GM12878 (cell line): ENCODE measurements around the gene TROAP. TPM values are rescaled to one million over a fixed set of nuclear protein-coding genes. Genes with fewer than 3 reads are reported as not detected.

Experiments
- ATAC-seq: fragments of 200-7000 bp; cut with Tn5 transposase; 3 replicates; pipeline ENCODE4 v1.9.1; 2020; ENCODE audit warnings: mild to moderate bottlenecking, moderate library complexity
- BruUV-seq: library from RNA; stranded (reverse); fragments of 400-500 nt; replicated peaks from 2 replicates; lab custom pipeline; 2021; lab: Mats Ljungman, UMichigan
- CTCF ChIA-PET: fragments of 300-600 bp; sonication (Branson Sonifier 250); formaldehyde crosslinking; extraction: SDS; loops from one replicate; lab custom pipeline; 2021; ENCODE audit warnings: inconsistent platforms; lab: Yijun Ruan, JAX
- POLR2A ChIA-PET: fragments of 350-600 bp; formaldehyde crosslinking; extraction: SDS; loops from one replicate; lab custom pipeline; 2021; ENCODE audit warnings: inconsistent platforms; lab: Charles Lee
- RAD21 ChIA-PET: fragments of 300-600 bp; sonication (Branson Sonifier 250); formaldehyde crosslinking; loops from one replicate; lab custom pipeline; 2023; ENCODE audit warnings: antibody characterized with exemption; ENCODE audit not compliant: unreplicated experiment; lab: Charles Lee
- SMC1A ChIA-PET: fragments of 300-600 bp; sonication (Branson Sonifier 250); formaldehyde crosslinking; loops from one replicate; lab custom pipeline; 2023; ENCODE audit not compliant: unreplicated experiment, uncharacterized antibody; lab: Charles Lee
- DNase-seq: peaks from one replicate; pipeline ENCODE4 v3.0.0-alpha.2; 2011; ENCODE audit warnings: low read depth, low spot score
- FAIRE-seq: peaks from 3 replicates; lab custom pipeline; 2011; peaks lifted over from hg19 to GRCh38; lab: Jason Lieb, UNC
- H2AFZ ChIP-seq: 2 replicates; pipeline ENCODE4 v1.6.0; 2011; ENCODE audit warnings: low read depth, low read length, control low read depth; ENCODE audit not compliant: control insufficient read depth
- H3K27ac ChIP-seq: 2 replicates; pipeline ENCODE4 v1.5.1; 2011; ENCODE audit warnings: control low read depth; ENCODE audit not compliant: control insufficient read depth, insufficient read depth
- H3K27me3 ChIP-seq, 2 experiments: replicated peaks in 1 of 2; 2 replicates each; pipeline versions ENCODE4 v1.6.0 to v1.6.1; 2011; ENCODE audit warnings: low read length in 1 of 2; ENCODE audit not compliant: control insufficient read depth in 2 of 2, insufficient read depth in 2 of 2
- H3K36me3 ChIP-seq, 2 experiments: 2 replicates each; pipeline ENCODE4 v1.5.1; 2011; ENCODE audit warnings: low read length in 1 of 2; ENCODE audit not compliant: control insufficient read depth in 2 of 2, insufficient read depth in 2 of 2
- H3K4me1 ChIP-seq: 2 replicates; pipeline ENCODE4 v1.6.1; 2011; ENCODE audit warnings: mild to moderate bottlenecking, low read length, moderate library complexity, mixed read lengths; ENCODE audit not compliant: control insufficient read depth, insufficient read depth
- H3K4me2 ChIP-seq: 2 replicates; pipeline ENCODE4 v1.6.0; 2011; ENCODE audit warnings: control low read depth; ENCODE audit not compliant: control insufficient read depth, insufficient read depth
- H3K4me3 ChIP-seq: fragments of 200-600 bp; sonication (generic); 2 replicates; pipeline ENCODE4 v1.5.1; 2016
- H3K79me2 ChIP-seq: 2 replicates; pipeline ENCODE4 v1.6.0; 2011; ENCODE audit warnings: low read length; ENCODE audit not compliant: control insufficient read depth, insufficient read depth
- H3K9ac ChIP-seq: 2 replicates; pipeline ENCODE4 v1.8.0; 2011; ENCODE audit warnings: low read length, control low read depth, mixed read lengths; ENCODE audit not compliant: control insufficient read depth, insufficient read depth
- H3K9me3 ChIP-seq: replicated peaks from 3 replicates; pipeline ENCODE4 v1.5.1; 2011; ENCODE audit warnings: mild to moderate bottlenecking, low read length; ENCODE audit not compliant: control insufficient read depth, insufficient read depth
- H4K20me1 ChIP-seq: 2 replicates; pipeline ENCODE4 v1.6.0; 2011; ENCODE audit not compliant: control insufficient read depth, insufficient read depth
- CREB1 ChIP-seq: IDR thresholded peaks from 2 replicates; pipeline ENCODE4 v1.6.1; 2012; ENCODE audit warnings: low read depth, mild to moderate bottlenecking, inconsistent platforms
- FOXM1 ChIP-seq: IDR thresholded peaks from 2 replicates; pipeline ENCODE4 v1.6.1; 2012; ENCODE audit warnings: low read depth, mild to moderate bottlenecking, inconsistent platforms, low read length, moderate library complexity
- HCFC1 ChIP-seq: fragments of 150-350 bp; IDR thresholded peaks from 2 replicates; pipeline ENCODE4 v1.6.1; 2014; ENCODE audit warnings: low read length
- IRF3 ChIP-seq: fragments of 450-650 bp; IDR thresholded peaks from 2 replicates; pipeline ENCODE4 v1.6.1; 2014; ENCODE audit warnings: mild to moderate bottlenecking
- KLF5 ChIP-seq: fragments of 450-650 bp; IDR thresholded peaks from 2 replicates; pipeline ENCODE4 v1.6.1; 2014; ENCODE audit warnings: mild to moderate bottlenecking; ENCODE audit not compliant: partially characterized antibody
- MEF2A ChIP-seq: IDR thresholded peaks from 2 replicates; pipeline ENCODE4 v1.6.1; 2011; ENCODE audit warnings: low read depth, mild to moderate bottlenecking, low read length, moderate library complexity; ENCODE audit not compliant: insufficient read depth
- NFXL1 ChIP-seq: fragments of 450-650 bp; IDR thresholded peaks from 2 replicates; pipeline ENCODE4 v1.6.1; 2017; ENCODE audit warnings: antibody characterized with exemption, mild to moderate bottlenecking, borderline replicate concordance
- POLR2A ChIP-seq: IDR thresholded peaks from 2 replicates; pipeline ENCODE4 v1.6.1; 2011; ENCODE audit warnings: low read depth, mild to moderate bottlenecking, low read length
- RELA ChIP-seq: fragments of 450-650 bp; IDR thresholded peaks from 2 replicates; pipeline ENCODE4 v1.8.0; 2014; ENCODE audit warnings: borderline replicate concordance; ENCODE audit not compliant: partially characterized antibody
- REST ChIP-seq: IDR thresholded peaks from 2 replicates; pipeline ENCODE4 v1.6.1; 2012; ENCODE audit warnings: mild to moderate bottlenecking, low read depth, low read length
- SIX5 ChIP-seq: IDR thresholded peaks from 2 replicates; pipeline ENCODE4 v1.6.1; 2011; ENCODE audit warnings: mild to moderate bottlenecking, low read depth, low read length, moderate library complexity; ENCODE audit not compliant: severe bottlenecking
- SUZ12 ChIP-seq: fragments of 200-600 bp; sonication (generic); IDR thresholded peaks from one replicate; pipeline ENCODE4 v1.6.1; 2018; ENCODE audit warnings: antibody characterized with exemption, mild to moderate bottlenecking; ENCODE audit not compliant: unreplicated experiment
- TBL1XR1 ChIP-seq: IDR thresholded peaks from 2 replicates; pipeline ENCODE4 v1.6.1; 2012; ENCODE audit warnings: low read depth, low read length, improper control_type of control experiment
- YY1 ChIP-seq: IDR thresholded peaks from 2 replicates; pipeline ENCODE4 v1.6.1; 2011; ENCODE audit warnings: low read depth, mild to moderate bottlenecking, low read length
- ZNF207 ChIP-seq: fragments of 450-650 bp; IDR thresholded peaks from 2 replicates; pipeline ENCODE4 v1.6.1; 2014; ENCODE audit warnings: antibody characterized with exemption, mild to moderate bottlenecking, borderline replicate concordance
- WGBS: methylation state at CpG from one replicate; pipeline ENCODE4 v1.1.6; 2016; ENCODE audit warnings: low lambda C conversion rate; ENCODE audit not compliant: insufficient replicate concordance, insufficient coverage; ENCODE audit errors: missing lambda C conversion rate; 5-methylcytosine and 5-hydroxymethylcytosine counted together
- in situ Hi-C: fragments of 300-500 bp; cut with MboI; formaldehyde crosslinking; loops from 9 replicates; pipeline ENCODE4 v1.14.3; 2018; ENCODE audit warnings: mixed read lengths
- intact Hi-C: fragments of 100-400 bp; cut with micrococcal nuclease; formaldehyde crosslinking; loops from one replicate; pipeline ENCODE4 v1.14.2; 2022; ENCODE audit not compliant: unreplicated experiment
- polyA plus RNA-seq, 11 experiments: library from polyadenylated mRNA; depleted of rRNA in 4 of 11; unstranded in 6 of 11; stranded (reverse) in 5 of 11; fragments of >200 nt; fragmentation: Nextera tagmentation in 4 of 11; fragmentation: Illumina TruSeq in 1 of 11; extraction: Ambion mirVana in 4 of 11; extraction: Trizol in 1 of 11; gene quantifications; 1 replicate in 1 of 11; 2 replicates in 10 of 11; pipeline versions ENCODE4 v1.2.1 to v1.2.3, GENCODE V29; 2011 to 2016; ENCODE audit warnings: inconsistent platforms in 2 of 11, missing spikeins in 2 of 11, low read depth in 1 of 11
- total RNA-seq, 4 experiments: library from RNA; depleted of rRNA in 3 of 4; stranded (reverse); fragments of >200 nt in 3 of 4; fragmentation: Illumina TruSeq in 1 of 4; extraction: Trizol in 1 of 4; gene quantifications; 2 replicates each; pipeline versions ENCODE4 v1.2.1 to v1.2.3, GENCODE V29; 2013 to 2021
- TF ChIP-seq, protein P1 (sequence below): fragments of 150-350 bp; IDR thresholded peaks from 2 replicates; pipeline ENCODE4 v1.6.1; 2016; ENCODE audit warnings: low read depth, low read length

Gene TROAP
- total and polyA plus RNA-seq, 10 of the 15 experiments (the other 5 are each of a cell fraction or from before 2014, with no cell fraction given): 26.8 to 93.7 (median 52.6) TPM

DNA sequence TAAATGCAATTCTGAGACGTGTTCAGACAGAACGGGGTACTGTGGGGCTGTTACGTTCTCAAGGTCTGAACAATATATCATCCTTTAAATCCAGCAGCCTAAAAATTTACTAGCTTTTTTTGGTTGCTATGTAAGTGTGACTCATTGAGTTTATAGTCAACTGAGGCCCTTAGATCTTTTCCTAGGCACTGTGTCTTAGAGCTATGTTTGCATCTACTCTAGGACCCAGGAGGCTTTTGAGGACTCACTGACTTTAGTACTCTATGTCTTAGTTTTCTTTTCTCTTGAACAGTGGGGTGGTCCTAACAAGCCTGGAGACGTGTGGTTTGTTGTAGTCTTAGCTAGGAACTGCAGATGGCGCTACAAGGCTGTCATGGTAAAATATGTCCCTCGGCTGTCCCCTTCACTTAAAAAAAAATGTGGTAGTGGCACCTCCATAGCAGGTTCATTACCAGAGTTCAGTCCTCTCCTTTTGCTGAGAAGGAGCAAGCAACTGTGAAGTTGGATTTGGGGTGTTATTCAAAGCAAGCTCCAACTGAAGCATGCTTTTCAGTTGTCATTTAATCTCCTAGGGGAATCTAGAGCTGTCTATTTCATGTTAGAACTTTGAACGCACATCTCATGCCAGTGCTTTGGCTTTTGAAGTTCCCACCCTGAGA, 35.6 kb downstream of the TROAP start:
- H3K4me2 ChIP-seq: no peak overlapping the region
- no peaks in the 10 kb centered on the region for H3K27me3 ChIP-seq
- in situ Hi-C loops (no loop called here), intact Hi-C loops (loop anchor here (1.0 kb wide), 2 partner anchors 156 to 223 kb away; no protein-coding TSS in a partner anchor)
- no peaks in the 10 kb centered on the region for H3K36me3 ChIP-seq
- no peak for DNase-seq
- BruUV-seq: no TSS peak
- ChIA-PET SMC1A (interaction anchor here (0.6 to 25.7 kb wide), 60 partner anchors 8 to 390 kb away, joined by 3 to 740 read pairs (median 5); partner anchors contain the start of genes DNAJC22, KCNH3, PRPF40B and SPATS2), CTCF (interaction anchor here (0.6 to 18.7 kb wide), 95 partner anchors 8 to 570 kb away, joined by 3 to 712 read pairs (median 6); partner anchors contain the start of genes DNAJC22, FAM186B, MCRS1 and PRPF40B), POLR2A (interaction anchor here (0.6 to 1.6 kb wide), 9 partner anchors 8 to 471 kb away, joined by 3 to 8 read pairs (median 3); partner anchors contain the start of gene SPATS2), RAD21 (interaction anchor here (0.6 to 6.6 kb wide), 57 partner anchors 8 to 347 kb away, joined by 3 to 258 read pairs (median 5); partner anchors contain the start of genes DNAJC22, PRPF40B, SPATS2 and TROAP)
- no peak overlapping the region for H3K9ac ChIP-seq
- peak overlapping the region; percentile 24 for H2AFZ ChIP-seq
- H3K79me2 ChIP-seq: no peaks in the 10 kb centered on the region
- FAIRE-seq: peak; percentile 86
- no peaks in the 10 kb centered on the region for H3K9me3 ChIP-seq
- 4% methylated on average over 7 of the region's 7 CpGs for WGBS
- no peak overlapping the region for H3K4me3 ChIP-seq
- no peaks in the 10 kb centered on the region for H3K4me1 ChIP-seq
- peak; percentile 99 for ATAC-seq
- H4K20me1 ChIP-seq: no peaks in the 10 kb centered on the region
- no peak overlapping the region for H3K27ac ChIP-seq
- no peak for TF ChIP-seq REST
- TF ChIP-seq ZNF207: no peak
- no peak for TF ChIP-seq KLF5
- no peak for TF ChIP-seq RELA
- TF ChIP-seq, protein P1, sequence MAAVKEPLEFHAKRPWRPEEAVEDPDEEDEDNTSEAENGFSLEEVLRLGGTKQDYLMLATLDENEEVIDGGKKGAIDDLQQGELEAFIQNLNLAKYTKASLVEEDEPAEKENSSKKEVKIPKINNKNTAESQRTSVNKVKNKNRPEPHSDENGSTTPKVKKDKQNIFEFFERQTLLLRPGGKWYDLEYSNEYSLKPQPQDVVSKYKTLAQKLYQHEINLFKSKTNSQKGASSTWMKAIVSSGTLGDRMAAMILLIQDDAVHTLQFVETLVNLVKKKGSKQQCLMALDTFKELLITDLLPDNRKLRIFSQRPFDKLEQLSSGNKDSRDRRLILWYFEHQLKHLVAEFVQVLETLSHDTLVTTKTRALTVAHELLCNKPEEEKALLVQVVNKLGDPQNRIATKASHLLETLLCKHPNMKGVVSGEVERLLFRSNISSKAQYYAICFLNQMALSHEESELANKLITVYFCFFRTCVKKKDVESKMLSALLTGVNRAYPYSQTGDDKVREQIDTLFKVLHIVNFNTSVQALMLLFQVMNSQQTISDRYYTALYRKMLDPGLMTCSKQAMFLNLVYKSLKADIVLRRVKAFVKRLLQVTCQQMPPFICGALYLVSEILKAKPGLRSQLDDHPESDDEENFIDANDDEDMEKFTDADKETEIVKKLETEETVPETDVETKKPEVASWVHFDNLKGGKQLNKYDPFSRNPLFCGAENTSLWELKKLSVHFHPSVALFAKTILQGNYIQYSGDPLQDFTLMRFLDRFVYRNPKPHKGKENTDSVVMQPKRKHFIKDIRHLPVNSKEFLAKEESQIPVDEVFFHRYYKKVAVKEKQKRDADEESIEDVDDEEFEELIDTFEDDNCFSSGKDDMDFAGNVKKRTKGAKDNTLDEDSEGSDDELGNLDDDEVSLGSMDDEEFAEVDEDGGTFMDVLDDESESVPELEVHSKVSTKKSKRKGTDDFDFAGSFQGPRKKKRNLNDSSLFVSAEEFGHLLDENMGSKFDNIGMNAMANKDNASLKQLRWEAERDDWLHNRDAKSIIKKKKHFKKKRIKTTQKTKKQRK: no peak
- no peak for TF ChIP-seq IRF3
- TF ChIP-seq TBL1XR1: no peak
- TF ChIP-seq CREB1: no peak
- TF ChIP-seq YY1: peak; percentile 72; the same call in 1 of the 2 replicates
- no peak for TF ChIP-seq SIX5
- peak; percentile 43; the same call in 1 of the 2 replicates for TF ChIP-seq FOXM1
- TF ChIP-seq POLR2A: no peak
- TF ChIP-seq HCFC1: no peak
- no peak for TF ChIP-seq MEF2A
- no peak for TF ChIP-seq NFXL1
- TF ChIP-seq SUZ12: no peak
